A549 (cell line): ENCODE measurements around the gene COL15A1. TPM values are rescaled to one million over a fixed set of nuclear protein-coding genes. Genes with fewer than 3 reads are reported as not detected.

Experiments used
- ATAC-seq, 2 experiments: fragments of 200-7000 bp in 1 of 2; fragments of >200 bp in 1 of 2; cut with Nextera tagmentation in 1 of 2; cut with Tn5 transposase in 1 of 2; 3 replicates each; pipeline versions ENCODE4 v1.8.0 to v1.9.1; 2018 to 2020; ENCODE audit warnings: mild to moderate bottlenecking in 1 of 2, moderate library complexity in 1 of 2
- CTCF ChIA-PET: fragments of 300-600 bp; sonication (Branson Sonifier 250); formaldehyde crosslinking; extraction: SDS; loops from one replicate; lab custom pipeline; 2021; ENCODE audit warnings: antibody characterized with exemption, inconsistent platforms; lab: Yijun Ruan, JAX
- POLR2A ChIA-PET: fragments of 350-600 bp; formaldehyde crosslinking; extraction: SDS; loops from one replicate; lab custom pipeline; 2021; ENCODE audit warnings: antibody characterized with exemption, inconsistent platforms; lab: Yijun Ruan, JAX
- DNase-seq, 2 experiments: peaks; one replicate each; pipeline versions ENCODE4 v3.0.0 to v3.0.0-alpha.2; 2011 to 2016; ENCODE audit warnings: low read depth in 1 of 2, low spot score in 1 of 2
- FAIRE-seq: peaks from 2 replicates; lab custom pipeline; 2011; peaks lifted over from hg19 to GRCh38; lab: Jason Lieb, UNC
- H3K27ac ChIP-seq, 2 experiments: fragments of >200 bp; sonication (Bioruptor Twin); formaldehyde crosslinking; 3 replicates each; pipeline ENCODE4 v1.5.1; 2016 to 2017
- H3K4me1 ChIP-seq: fragments of >200 bp; sonication (Bioruptor Twin); formaldehyde crosslinking; 3 replicates; pipeline ENCODE4 v1.6.1; 2016
- H3K4me2 ChIP-seq: fragments of >200 bp; sonication (Bioruptor Twin); formaldehyde crosslinking; 3 replicates; pipeline ENCODE4 v1.6.1; 2016
- H3K4me3 ChIP-seq: fragments of >200 bp; sonication (Bioruptor Twin); formaldehyde crosslinking; 3 replicates; pipeline ENCODE4 v1.5.1; 2016
- H3K9me3 ChIP-seq: fragments of >200 bp; sonication (Bioruptor Twin); formaldehyde crosslinking; 3 replicates; pipeline ENCODE4 v1.6.1; 2016
- ATOH8 ChIP-seq: fragments of 250-450 bp; sonication (Bioruptor Pico); IDR thresholded peaks from 2 replicates; pipeline ENCODE4 v1.5.0; 2020; ENCODE audit warnings: low read depth, mild to moderate bottlenecking, moderate library complexity
- BHLHE40 ChIP-seq: IDR thresholded peaks from 2 replicates; pipeline ENCODE4 v1.6.1; 2012; ENCODE audit warnings: low read depth, low read length, inconsistent platforms
- CBX2 ChIP-seq: fragments of 200-600 bp; sonication (generic); IDR thresholded peaks from 2 replicates; pipeline ENCODE4 v1.6.1; 2016; ENCODE audit warnings: low read depth, mild to moderate bottlenecking, borderline replicate concordance
- CBX8 ChIP-seq: fragments of 200-600 bp; sonication (generic); IDR thresholded peaks from 2 replicates; pipeline ENCODE4 v1.6.1; 2016
- CHD4 ChIP-seq: fragments of 200-600 bp; sonication (generic); IDR thresholded peaks from 2 replicates; pipeline ENCODE4 v1.6.1; 2016; ENCODE audit warnings: antibody characterized with exemption, mild to moderate bottlenecking, borderline replicate concordance
- EHMT2 ChIP-seq: fragments of 200-600 bp; sonication (generic); IDR thresholded peaks from 2 replicates; pipeline ENCODE4 v1.6.1; 2016; ENCODE audit warnings: antibody characterized with exemption, low read depth, mild to moderate bottlenecking, moderate library complexity
- ESRRA ChIP-seq: fragments of 150-350 bp; IDR thresholded peaks from 2 replicates; pipeline ENCODE4 v1.6.1; 2014; ENCODE audit warnings: mild to moderate bottlenecking, low read length, borderline replicate concordance
- HOXB13 ChIP-seq: fragments of 250-450 bp; sonication (Bioruptor Pico); IDR thresholded peaks from 2 replicates; pipeline ENCODE4 v1.5.0; 2020; ENCODE audit warnings: low read depth, mild to moderate bottlenecking, moderate library complexity
- HOXB5 ChIP-seq: fragments of 250-450 bp; sonication (Bioruptor Pico); IDR thresholded peaks from 2 replicates; pipeline ENCODE4 v1.5.0; 2020; ENCODE audit warnings: mild to moderate bottlenecking, moderate library complexity
- KDM1A ChIP-seq: fragments of 200-600 bp; sonication (generic); IDR thresholded peaks from 2 replicates; pipeline ENCODE4 v1.6.1; 2016; ENCODE audit warnings: low read depth, mild to moderate bottlenecking
- KDM5A ChIP-seq: fragments of 200-600 bp; sonication (generic); IDR thresholded peaks from 2 replicates; pipeline ENCODE4 v1.6.1; 2016; ENCODE audit warnings: antibody characterized with exemption, mild to moderate bottlenecking
- MAZ ChIP-seq: fragments of 150-350 bp; IDR thresholded peaks from 2 replicates; pipeline ENCODE4 v1.6.1; 2014; ENCODE audit warnings: antibody characterized with exemption, low read depth, low read length, borderline replicate concordance
- MYC ChIP-seq: IDR thresholded peaks from 2 replicates; pipeline ENCODE4 v1.6.1; 2012; ENCODE audit warnings: mild to moderate bottlenecking, inconsistent platforms, low read length, improper control_type of control experiment, borderline replicate concordance
- NFE2L2 ChIP-seq: fragments of 150-350 bp; conservative IDR thresholded peaks from 2 replicates; pipeline ENCODE4 v1.6.1; 2014; ENCODE audit warnings: low read length
- PBX3 ChIP-seq: IDR thresholded peaks from 2 replicates; pipeline ENCODE4 v1.6.1; 2012
- PHF8 ChIP-seq: fragments of 200-600 bp; sonication (generic); IDR thresholded peaks from 2 replicates; pipeline ENCODE4 v1.6.1; 2016; ENCODE audit warnings: low read depth, mild to moderate bottlenecking, antibody characterized with exemption, moderate library complexity, borderline replicate concordance
- REST ChIP-seq: fragments of 200-600 bp; sonication (generic); IDR thresholded peaks from 2 replicates; pipeline ENCODE4 v1.6.1; 2016; ENCODE audit warnings: antibody characterized with exemption, mild to moderate bottlenecking, moderate library complexity
- TP53 ChIP-seq: fragments of 250-450 bp; sonication (Bioruptor Pico); IDR thresholded peaks from 2 replicates; pipeline ENCODE4 v1.5.0; 2021; ENCODE audit warnings: mild to moderate bottlenecking, moderate library complexity
- USF2 ChIP-seq: fragments of 450-650 bp; IDR thresholded peaks from 2 replicates; pipeline ENCODE4 v1.6.1; 2014; ENCODE audit warnings: antibody characterized with exemption
- ZFP36 ChIP-seq: fragments of 450-650 bp; IDR thresholded peaks from 2 replicates; pipeline ENCODE4 v1.6.1; 2014; ENCODE audit warnings: borderline replicate concordance; ENCODE audit not compliant: partially characterized antibody
- WGBS: methylation state at CpG from one replicate; pipeline ENCODE4 v1.1.6; 2017; ENCODE audit errors: missing lambda C conversion rate; 5-methylcytosine and 5-hydroxymethylcytosine counted together
- polyA plus RNA-seq, 4 experiments: library from polyadenylated mRNA; depleted of rRNA in 3 of 4; stranded (reverse); fragments of >200 nt; fragmentation: RNase III in 1 of 4; extraction: RNeasy Plus Mini Kit Qiagen cat#74134 plus additional on column Dnase treatment in 1 of 4; gene quantifications; 2 replicates in 3 of 4; 3 replicates in 1 of 4; pipeline ENCODE4 v1.2.3, GENCODE V29; 2011 to 2017
- TF ChIP-seq, protein P1 (sequence below): fragments of 250-450 bp; sonication (Bioruptor Pico); IDR thresholded peaks from 2 replicates; pipeline ENCODE4 v1.5.0; 2021; ENCODE audit warnings: mild to moderate bottlenecking, moderate library complexity, borderline replicate concordance
- TF ChIP-seq, protein P2 (sequence below): IDR thresholded peaks from 2 replicates; pipeline ENCODE4 v1.6.1; 2012; ENCODE audit warnings: low read depth, borderline replicate concordance
- TF ChIP-seq, protein P3 (sequence below): fragments of >200 bp; sonication (Bioruptor Twin); formaldehyde crosslinking; IDR thresholded peaks from 3 replicates; pipeline ENCODE4 v1.5.1; 2016

Gene COL15A1
- polyA plus RNA-seq, 2 of the 4 experiments (the other 2 are of a cell fraction) = 0.09 to 0.12 TPM

- WGBS = 56% methylated on average over 4 of the region's 4 CpGs
- ChIA-PET POLR2A (interaction anchor here (1.1 kb wide), 1 partner anchor 91 kb away, joined by 3 read pairs; the partner anchor contains the start of gene TGFBR1), CTCF (interaction anchor here (1.1 to 12.7 kb wide), 5 partner anchors 13 to 169 kb away, joined by 3 to 86 read pairs (median 4); no protein-coding TSS in a partner anchor)
- FAIRE-seq (no peak), DNase-seq (no peak), ATAC-seq (no peak)
- Histone ChIP-seq H3K9me3 (peaks cover 25% of the 10 kb centered on the region), H3K4me1 (no peaks in the 10 kb centered on the region), H3K4me3 (no peak overlapping the region), H3K4me2 (no peak overlapping the region), H3K27ac (no peak overlapping the region)
- TF ChIP-seq, protein P1, sequence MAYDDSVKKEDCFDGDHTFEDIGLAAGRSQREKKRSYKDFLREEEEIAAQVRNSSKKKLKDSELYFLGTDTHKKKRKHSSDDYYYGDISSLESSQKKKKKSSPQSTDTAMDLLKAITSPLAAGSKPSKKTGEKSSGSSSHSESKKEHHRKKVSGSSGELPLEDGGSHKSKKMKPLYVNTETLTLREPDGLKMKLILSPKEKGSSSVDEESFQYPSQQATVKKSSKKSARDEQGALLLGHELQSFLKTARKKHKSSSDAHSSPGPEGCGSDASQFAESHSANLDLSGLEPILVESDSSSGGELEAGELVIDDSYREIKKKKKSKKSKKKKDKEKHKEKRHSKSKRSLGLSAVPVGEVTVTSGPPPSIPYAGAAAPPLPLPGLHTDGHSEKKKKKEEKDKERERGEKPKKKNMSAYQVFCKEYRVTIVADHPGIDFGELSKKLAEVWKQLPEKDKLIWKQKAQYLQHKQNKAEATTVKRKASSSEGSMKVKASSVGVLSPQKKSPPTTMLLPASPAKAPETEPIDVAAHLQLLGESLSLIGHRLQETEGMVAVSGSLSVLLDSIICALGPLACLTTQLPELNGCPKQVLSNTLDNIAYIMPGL (CRISPR knock-in tag) = no peak
- no peak for TF ChIP-seq NFE2L2
- no peak for TF ChIP-seq ZFP36
- TF ChIP-seq TP53 (CRISPR knock-in tag) = no peak
- no peak for TF ChIP-seq HOXB13
- no peak for TF ChIP-seq BHLHE40
- TF ChIP-seq, protein P2, sequence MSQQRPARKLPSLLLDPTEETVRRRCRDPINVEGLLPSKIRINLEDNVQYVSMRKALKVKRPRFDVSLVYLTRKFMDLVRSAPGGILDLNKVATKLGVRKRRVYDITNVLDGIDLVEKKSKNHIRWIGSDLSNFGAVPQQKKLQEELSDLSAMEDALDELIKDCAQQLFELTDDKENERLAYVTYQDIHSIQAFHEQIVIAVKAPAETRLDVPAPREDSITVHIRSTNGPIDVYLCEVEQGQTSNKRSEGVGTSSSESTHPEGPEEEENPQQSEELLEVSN = no peak
- no peak for TF ChIP-seq HOXB5
- no peak for TF ChIP-seq MYC
- no peak for TF ChIP-seq KDM1A
- TF ChIP-seq USF2 = no peak
- no peak for TF ChIP-seq CBX8
- TF ChIP-seq KDM5A = no peak
- no peak for TF ChIP-seq PHF8
Observed at GRCh38 chr9:99013550-99013949, 69.8 kb downstream of the COL15A1 start.

DNA sequence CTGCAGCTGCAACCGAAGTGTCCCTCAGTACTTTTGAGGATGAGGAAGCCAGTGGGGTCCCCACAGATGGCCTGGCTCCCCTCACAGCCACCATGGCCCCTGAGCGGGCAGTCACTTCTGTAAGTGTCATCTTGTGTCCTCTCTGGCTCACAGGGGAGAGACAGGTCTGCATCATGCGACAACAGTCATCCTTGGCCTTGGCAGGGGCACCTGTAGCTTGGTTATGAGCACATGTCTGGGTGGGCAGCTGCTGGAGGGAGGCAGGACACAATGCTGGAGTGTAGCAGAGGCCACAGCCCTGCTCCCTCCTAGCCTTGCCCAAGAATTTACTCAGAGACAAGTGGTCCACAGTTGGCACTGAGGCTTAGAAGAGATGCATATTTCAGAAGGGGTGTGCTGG, 71.7 kb downstream of the COL15A1 start:
- CTCF ChIA-PET = interaction anchor here (1.1 to 12.7 kb wide), 5 partner anchors 9 to 166 kb away, joined by 3 to 86 read pairs (median 4); no protein-coding TSS in a partner anchor
- ATAC-seq = no peak

More for the DNA sequence above, 71.7 kb downstream of the COL15A1 start:
- peaks cover 20% of the 10 kb centered on the region for H3K9me3 ChIP-seq
- WGBS = 0% methylated on average over 2 of the region's 3 CpGs
- no peak overlapping the region for H3K4me3 ChIP-seq
- H3K4me2 ChIP-seq = no peak overlapping the region
- no peak for TF ChIP-seq CHD4
- TF ChIP-seq PBX3 = no peak
- no peak for TF ChIP-seq ESRRA
- TF ChIP-seq PHF8 = no peak
- TF ChIP-seq REST = no peak
- TF ChIP-seq MAZ = no peak
- no peak for TF ChIP-seq ATOH8 (CRISPR knock-in tag)
- TF ChIP-seq, protein P3, sequence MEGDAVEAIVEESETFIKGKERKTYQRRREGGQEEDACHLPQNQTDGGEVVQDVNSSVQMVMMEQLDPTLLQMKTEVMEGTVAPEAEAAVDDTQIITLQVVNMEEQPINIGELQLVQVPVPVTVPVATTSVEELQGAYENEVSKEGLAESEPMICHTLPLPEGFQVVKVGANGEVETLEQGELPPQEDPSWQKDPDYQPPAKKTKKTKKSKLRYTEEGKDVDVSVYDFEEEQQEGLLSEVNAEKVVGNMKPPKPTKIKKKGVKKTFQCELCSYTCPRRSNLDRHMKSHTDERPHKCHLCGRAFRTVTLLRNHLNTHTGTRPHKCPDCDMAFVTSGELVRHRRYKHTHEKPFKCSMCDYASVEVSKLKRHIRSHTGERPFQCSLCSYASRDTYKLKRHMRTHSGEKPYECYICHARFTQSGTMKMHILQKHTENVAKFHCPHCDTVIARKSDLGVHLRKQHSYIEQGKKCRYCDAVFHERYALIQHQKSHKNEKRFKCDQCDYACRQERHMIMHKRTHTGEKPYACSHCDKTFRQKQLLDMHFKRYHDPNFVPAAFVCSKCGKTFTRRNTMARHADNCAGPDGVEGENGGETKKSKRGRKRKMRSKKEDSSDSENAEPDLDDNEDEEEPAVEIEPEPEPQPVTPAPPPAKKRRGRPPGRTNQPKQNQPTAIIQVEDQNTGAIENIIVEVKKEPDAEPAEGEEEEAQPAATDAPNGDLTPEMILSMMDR = no peak
- no peak for TF ChIP-seq CBX2
- TF ChIP-seq EHMT2 = no peak
- no peak for TF ChIP-seq HOXB13
- TF ChIP-seq, all 56 proteins: peak for 0
- no peak for DNase-seq
- no peak for FAIRE-seq
- H3K4me1 ChIP-seq = peaks cover 17% of the 10 kb centered on the region
- no peak overlapping the region for H3K27ac ChIP-seq
- POLR2A ChIA-PET = no interaction called here
